Endodermal cell (in vitro differentiated cells): ENCODE results near the gene WDR89. TPM values are rescaled to one million over a fixed set of nuclear protein-coding genes. Genes with fewer than 3 reads are reported as not detected.
"Not testable (repeated sequence)": the region's sequence is repeated elsewhere in the genome, so short reads cannot be mapped to it uniquely, and the experiment has no call there.

ENCODE experiments used
- DNase-seq: peaks from one replicate; pipeline ENCODE4 v3.0.0-alpha.2; 2017
- H3K27ac ChIP-seq: 2 replicates; pipeline ENCODE4 v1.5.1; 2013; ENCODE audit warnings: mild to moderate bottlenecking, low read depth, low read length, moderate library complexity
- H3K27me3 ChIP-seq: 2 replicates; pipeline ENCODE4 v1.6.1; 2013; ENCODE audit warnings: mild to moderate bottlenecking, low read length, moderate library complexity; ENCODE audit not compliant: insufficient read depth, control insufficient read depth, poor library complexity, severe bottlenecking
- H3K36me3 ChIP-seq: 2 replicates; pipeline ENCODE4 v1.7.0; 2013; ENCODE audit warnings: mild to moderate bottlenecking, low read length, moderate library complexity; ENCODE audit not compliant: control insufficient read depth, insufficient read depth
- H3K4me1 ChIP-seq: one replicate; pipeline ENCODE4 v1.7.0; 2013; ENCODE audit warnings: low read length; ENCODE audit not compliant: control insufficient read depth, insufficient read depth
- H3K4me3 ChIP-seq: 2 replicates; pipeline ENCODE4 v1.5.1; 2013; ENCODE audit warnings: mild to moderate bottlenecking, low read length, moderate library complexity
- H3K9ac ChIP-seq: 2 replicates; pipeline ENCODE4 v1.6.1; 2013; ENCODE audit warnings: mild to moderate bottlenecking, low read length, moderate library complexity; ENCODE audit not compliant: poor library complexity, severe bottlenecking; ENCODE audit errors: extremely low read depth
- H3K9me3 ChIP-seq: 2 replicates; pipeline ENCODE4 v1.6.1; 2013; ENCODE audit warnings: mild to moderate bottlenecking, low read length, moderate library complexity; ENCODE audit not compliant: control insufficient read depth
- H3K27ac Mint-ChIP-seq: 2 replicates; pipeline ENCODE4 v1.8.0; 2020; ENCODE audit warnings: mixed read lengths
- H3K27me3 Mint-ChIP-seq: 2 replicates; pipeline ENCODE4 v1.8.0; 2021; ENCODE audit warnings: mild to moderate bottlenecking, mixed read lengths; ENCODE audit not compliant: insufficient read depth
- H3K36me3 Mint-ChIP-seq: 2 replicates; pipeline ENCODE4 v1.8.0; 2020; ENCODE audit warnings: low read depth, mixed read lengths
- H3K4me1 Mint-ChIP-seq: 2 replicates; pipeline ENCODE4 v1.8.0; 2020; ENCODE audit warnings: mixed read lengths
- H3K4me3 Mint-ChIP-seq: 2 replicates; pipeline ENCODE4 v1.8.0; 2020; ENCODE audit warnings: mild to moderate bottlenecking, moderate library complexity, mixed read lengths
- H3K9me3 Mint-ChIP-seq: 2 replicates; pipeline ENCODE4 v1.8.0; 2020; ENCODE audit warnings: mild to moderate bottlenecking, mixed read lengths
- CTCF ChIP-seq: fragments of 200-600 bp; sonication (generic); conservative IDR thresholded peaks from 2 replicates; pipeline ENCODE4 v1.5.0; 2021; ENCODE audit warnings: antibody characterized with exemption, mild to moderate bottlenecking
- WGBS, 2 experiments: methylation state at CpG; one replicate each; pipeline versions ENCODE4 v1.1.5 to v1.1.7; 2013; ENCODE audit warnings: missing lambda C conversion rate in 2 of 2, mixed read lengths in 1 of 2; ENCODE audit not compliant: insufficient coverage in 1 of 2, insufficient read length in 1 of 2; 5-methylcytosine and 5-hydroxymethylcytosine counted together
- total RNA-seq, 2 donors: library from RNA; stranded (reverse); fragmentation: NEBNext Ultra II Directional in 1 of 2; extraction: Animal tissue kit (Norgen Biotek cat#: 25700) in 1 of 2; gene quantifications; 2 replicates in 1 of 2; 3 replicates in 1 of 2; pipeline ENCODE4 v1.2.1, GENCODE V29; 2021

WDR89 gene
- total RNA-seq, 2 donors from 2014 or later: 23.4 to 26.7 TPM

GRCh38 chr14:63596998-63597658 lies 44.5 kb downstream of the WDR89 start:
- no peaks in the 10 kb centered on the region for H3K27me3 Mint-ChIP-seq
- DNase-seq: no peak
- no peak overlapping the region for H3K4me3 Mint-ChIP-seq
- Histone ChIP-seq H3K36me3 (peaks cover 47% of the 10 kb centered on the region), H3K4me3 (no peak overlapping the region), H3K4me1 (no peaks in the 10 kb centered on the region), H3K27me3 (no peaks in the 10 kb centered on the region), H3K27ac (no peak overlapping the region), H3K9me3 (peaks cover 21% of the 10 kb centered on the region), H3K9ac (no peak overlapping the region)
- peaks cover 46% of the 10 kb centered on the region for H3K9me3 Mint-ChIP-seq
- peaks cover 70% of the 10 kb centered on the region for H3K36me3 Mint-ChIP-seq
- WGBS, 2 experiments: 83 to 96% methylated on average over 2 to 4 of the region's 4 CpGs
- TF ChIP-seq CTCF: no peak
- H3K27ac Mint-ChIP-seq: no peak overlapping the region
- no peaks in the 10 kb centered on the region for H3K4me1 Mint-ChIP-seq

- 96 to 97% methylated on average over 48 to 53 of the region's 53 CpGs for WGBS, 2 experiments
- no peak overlapping the region for H3K27ac Mint-ChIP-seq
These were observed 47.0 kb downstream of the WDR89 start for GRCh38 chr14:63594455-63595372.

GRCh38 chr14:63583046-63583445 lies 58.6 kb downstream of the WDR89 start:
- not testable (repeated sequence) for H3K27me3 ChIP-seq, H3K9me3 ChIP-seq, H3K4me3 Mint-ChIP-seq, H3K27ac Mint-ChIP-seq, H3K36me3 ChIP-seq, H3K9ac ChIP-seq, H3K27me3 Mint-ChIP-seq, H3K4me3 ChIP-seq, H3K4me1 Mint-ChIP-seq, H3K36me3 Mint-ChIP-seq, DNase-seq, H3K4me1 ChIP-seq, H3K27ac ChIP-seq, H3K9me3 Mint-ChIP-seq
- 94 to 98% methylated on average over 5 to 8 of the region's 8 CpGs for WGBS, 2 experiments

More at GRCh38 chr14:63594455-63595372, 47.0 kb downstream of the WDR89 start:
- Histone ChIP-seq H3K27me3 (no peaks in the 10 kb centered on the region), H3K9me3 (peaks cover 21% of the 10 kb centered on the region), H3K27ac (no peak overlapping the region), H3K4me3 (peak overlapping the region; percentile 29), H3K9ac (no peak overlapping the region), H3K36me3 (peaks cover 31% of the 10 kb centered on the region), H3K4me1 (no peaks in the 10 kb centered on the region)
- DNase-seq: no peak
- Mint-ChIP-seq H3K27me3 (no peaks in the 10 kb centered on the region), H3K4me1 (no peaks in the 10 kb centered on the region), H3K36me3 (peaks cover 51% of the 10 kb centered on the region), H3K9me3 (peaks cover 51% of the 10 kb centered on the region), H3K4me3 (no peak overlapping the region)
- no peak for TF ChIP-seq CTCF
